NCI-H1417 treated with DMSO at 0.1 percent for 48 hours (cell line): ENCODE measurements around the gene NHEJ1.

Experiments
- DNase-seq: peaks from one replicate; lab custom pipeline; 2025; lab: John Stamatoyannopoulos, UW

Gene NHEJ1

GRCh38 chr2:219087361-219087760 is 73.3 kb downstream of the NHEJ1 start:
- no peak for DNase-seq

- DNase-seq = no peak
Measured at GRCh38 chr2:219086196-219086595, 74.4 kb downstream of the NHEJ1 start.

- DNase-seq = no peak
Measured at GRCh38 chr2:219084791-219085190, 75.8 kb downstream of the NHEJ1 start.

DNA sequence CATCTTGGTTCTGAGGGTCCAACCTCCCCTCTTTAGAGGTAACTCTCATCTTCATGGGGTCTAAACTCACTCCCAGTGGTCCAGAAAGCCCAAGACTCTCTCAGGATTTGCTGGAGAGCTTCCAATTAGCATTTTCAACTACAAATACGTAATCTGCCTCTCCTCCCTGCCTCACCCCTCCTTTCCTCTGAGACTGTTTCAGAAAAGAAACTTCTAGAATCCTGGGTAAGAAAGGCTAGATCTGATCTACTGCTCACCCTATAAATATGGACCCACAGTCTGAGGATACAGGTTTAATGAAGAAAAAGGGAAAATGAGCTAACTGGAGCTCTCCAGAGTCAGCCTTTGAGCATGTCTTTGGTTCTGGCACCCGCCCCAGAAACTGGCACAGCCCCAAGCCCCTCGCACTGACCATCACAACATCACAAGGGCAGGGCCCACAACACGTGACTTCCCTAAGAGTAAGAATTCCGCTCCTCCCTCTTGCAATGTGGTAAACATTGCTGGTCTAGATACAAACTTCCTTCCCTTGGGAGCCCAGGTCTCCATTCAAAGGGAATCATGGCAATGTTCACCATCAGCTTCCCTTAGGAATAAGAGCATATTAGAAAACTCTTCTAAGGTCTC is 78.2 kb downstream of the NHEJ1 start:
- no peak for DNase-seq

DNA sequence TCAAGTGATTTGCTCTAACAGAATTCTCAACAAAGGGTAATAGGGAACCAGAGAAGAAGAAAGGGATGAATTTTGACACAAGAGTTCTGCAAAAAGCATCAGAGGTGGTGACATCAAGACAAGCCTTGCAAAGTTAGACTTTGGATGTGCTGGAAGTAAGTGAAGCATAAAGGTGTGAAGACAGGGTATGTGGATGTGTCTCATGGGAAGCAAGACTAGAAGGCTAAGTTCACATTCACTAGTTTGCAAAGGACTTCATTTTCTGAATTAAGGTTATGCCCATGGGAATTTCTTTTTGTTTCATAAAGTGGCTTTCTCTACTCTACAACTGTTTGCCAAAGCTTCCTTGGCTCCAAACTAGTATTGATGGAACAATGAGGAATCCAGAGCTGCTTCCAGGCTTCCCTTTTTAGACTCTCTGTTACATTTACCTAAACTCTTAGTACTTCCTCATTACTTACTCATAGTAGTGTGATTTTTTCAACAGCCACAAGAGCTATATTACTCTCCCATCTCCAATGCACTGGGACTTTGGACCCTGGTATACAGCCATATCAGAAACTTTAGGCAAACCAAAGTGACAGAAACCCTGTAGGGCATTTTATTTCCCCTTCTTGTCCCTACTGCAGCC is 78.8 kb downstream of the NHEJ1 start:
- no peak for DNase-seq

DNA sequence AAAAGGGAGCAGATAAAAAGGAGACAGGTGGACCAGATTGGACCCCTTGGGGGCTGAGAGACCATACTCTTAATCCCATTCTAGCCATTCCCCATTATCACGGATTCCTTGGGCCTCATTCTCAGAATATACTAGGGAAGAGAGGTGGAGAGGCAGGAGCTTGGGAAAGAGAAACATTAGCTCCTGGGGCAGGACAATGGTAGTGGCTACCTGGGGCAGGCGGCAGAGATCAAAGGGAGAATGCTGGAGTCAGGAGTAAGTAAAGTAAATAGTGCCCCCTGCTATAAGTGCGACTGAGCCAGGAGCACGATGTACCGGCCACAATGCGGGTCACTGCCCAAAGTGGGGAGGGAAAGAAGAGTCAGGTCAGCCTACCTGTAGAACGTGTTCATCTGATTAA is 79.5 kb downstream of the NHEJ1 start:
- no peak for DNase-seq

- no peak for DNase-seq
Measured at GRCh38 chr2:219079417-219079816, 81.2 kb downstream of the NHEJ1 start.

DNA sequence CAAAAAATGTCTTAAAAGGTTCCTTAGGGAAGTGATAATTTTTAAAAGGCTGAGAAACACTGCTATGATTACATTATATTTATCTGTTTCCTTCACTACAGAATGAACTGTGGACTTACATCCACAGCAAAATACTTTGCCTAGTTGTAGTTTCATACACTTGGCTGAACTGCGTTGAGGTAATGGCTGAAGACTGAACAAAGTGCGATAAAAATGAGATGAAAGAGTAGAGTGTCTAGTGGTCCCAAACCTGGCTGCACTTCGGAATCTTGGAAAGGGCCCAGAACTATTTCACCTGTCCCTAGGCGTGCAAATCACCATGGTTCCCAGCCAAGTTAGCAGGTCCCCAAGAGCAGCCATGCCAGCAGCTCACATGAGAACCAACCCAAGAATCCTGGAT is 81.7 kb downstream of the NHEJ1 start:
- DNase-seq = no peak

DNA sequence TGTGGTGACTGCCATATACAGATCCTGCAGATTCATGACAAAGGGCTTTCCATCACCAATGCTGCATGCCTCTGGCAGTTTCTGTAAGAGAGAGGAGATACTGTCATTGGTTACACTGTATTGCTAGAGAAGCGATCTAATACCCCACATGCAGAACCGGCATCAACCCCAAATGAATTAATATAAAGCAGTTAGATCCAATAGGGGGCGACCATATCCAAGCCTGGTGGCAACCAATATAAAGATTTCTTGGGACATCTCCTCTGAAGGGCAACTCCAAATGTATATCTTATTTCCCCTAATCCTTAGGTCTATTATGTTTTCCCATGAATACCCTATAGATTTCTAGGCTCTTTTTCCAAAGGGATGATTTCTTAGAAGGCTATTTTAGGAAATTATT is 82.5 kb downstream of the NHEJ1 start:
- no peak for DNase-seq

- DNase-seq = no peak
Measured at GRCh38 chr2:219076253-219076652, 84.4 kb downstream of the NHEJ1 start.

DNA sequence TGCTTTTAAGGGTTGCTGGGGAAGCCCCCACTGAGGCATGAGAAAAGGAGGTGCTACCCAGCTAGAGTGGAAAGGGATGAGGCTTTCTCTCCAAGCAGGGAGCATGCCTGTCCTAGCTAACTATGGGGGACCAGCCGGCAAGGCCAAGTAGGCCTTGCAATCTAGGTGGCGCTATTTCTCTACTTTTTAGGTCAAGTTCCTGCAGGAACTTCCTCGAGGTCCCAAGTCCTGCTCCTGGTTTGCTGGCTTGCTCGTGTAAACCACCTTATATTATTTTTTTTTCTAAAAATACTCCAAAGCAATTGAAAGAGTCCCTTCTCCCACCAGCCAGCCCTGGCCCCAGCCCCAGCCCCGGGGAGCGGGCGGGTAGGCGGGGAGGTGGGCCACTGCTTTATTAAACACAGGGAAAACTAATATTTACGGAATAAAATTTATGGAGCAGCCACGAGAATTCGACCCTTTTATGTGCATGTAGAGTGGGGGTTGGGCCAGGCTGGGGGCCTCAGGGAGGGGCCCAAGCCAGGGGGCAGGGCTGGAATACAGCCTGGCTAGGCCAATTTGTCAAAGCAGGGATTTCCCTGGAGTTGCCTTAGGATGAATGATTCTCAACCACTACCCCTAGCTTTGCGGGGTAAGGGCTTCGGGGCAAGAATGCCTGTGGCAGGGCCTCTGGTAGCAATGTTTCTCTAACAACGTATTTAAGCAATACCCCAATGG is 87.0 kb downstream of the NHEJ1 start:
- no peak for DNase-seq

DNA sequence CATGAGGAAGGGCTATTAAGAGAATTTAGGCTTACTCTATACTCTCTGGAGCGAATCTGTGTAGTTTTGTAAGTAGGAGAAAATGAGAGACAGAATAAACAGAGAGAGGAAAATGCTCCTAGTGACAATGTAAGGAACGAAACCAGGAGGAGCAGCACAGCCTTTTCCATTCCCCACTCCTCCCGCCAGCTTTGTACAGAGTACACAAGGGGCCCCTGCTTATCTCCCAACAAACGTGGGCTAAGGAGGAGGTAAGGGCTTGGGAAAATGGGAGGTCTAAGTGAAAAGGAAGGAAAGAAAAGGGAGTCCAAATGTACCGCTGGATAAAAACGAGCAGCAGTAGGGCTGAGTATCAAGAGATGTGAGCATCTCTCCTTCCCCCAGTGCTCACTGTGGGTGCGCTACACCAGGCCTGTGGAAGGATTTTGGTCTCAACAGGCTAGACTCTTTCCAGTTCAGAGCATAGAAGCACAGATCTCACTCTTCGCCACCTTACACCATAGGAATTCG is 87.8 kb downstream of the NHEJ1 start:
- DNase-seq = no peak

DNA sequence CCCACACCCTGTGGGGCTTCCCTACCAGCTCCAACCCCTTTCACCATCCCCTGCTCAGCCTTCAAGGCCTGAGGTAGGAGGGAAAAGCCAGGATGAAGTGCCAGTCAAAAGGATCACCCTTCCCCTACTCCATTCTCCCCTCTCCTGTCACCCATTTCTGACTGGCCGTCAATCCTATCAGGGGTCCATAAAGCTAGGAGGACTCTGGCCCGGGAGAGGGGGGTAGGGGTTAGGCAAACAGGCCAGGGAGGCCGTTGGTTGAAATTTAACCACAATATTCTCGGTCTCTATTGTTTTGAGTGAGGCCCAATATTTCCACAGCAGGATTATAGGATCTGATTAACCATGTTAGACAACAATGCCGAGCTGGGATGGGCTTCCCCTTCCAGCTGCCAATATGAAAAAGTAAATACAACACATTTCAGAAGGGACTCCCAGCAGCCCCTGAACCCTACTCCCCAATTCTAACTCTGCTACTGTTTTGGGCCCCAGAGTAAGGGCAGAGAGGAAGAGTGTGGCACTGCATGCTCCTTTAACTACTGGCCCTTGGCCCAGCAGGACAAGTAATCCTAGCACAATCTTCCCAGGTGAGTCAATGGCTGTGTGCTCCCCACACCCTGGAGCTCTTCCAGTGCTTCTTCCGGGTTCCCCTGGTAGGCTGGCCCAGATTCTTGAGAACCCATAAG is 89.3 kb downstream of the NHEJ1 start:
- no peak for DNase-seq

- no peak for DNase-seq
Measured at GRCh38 chr2:219065484-219065883, 95.1 kb downstream of the NHEJ1 start.

DNA sequence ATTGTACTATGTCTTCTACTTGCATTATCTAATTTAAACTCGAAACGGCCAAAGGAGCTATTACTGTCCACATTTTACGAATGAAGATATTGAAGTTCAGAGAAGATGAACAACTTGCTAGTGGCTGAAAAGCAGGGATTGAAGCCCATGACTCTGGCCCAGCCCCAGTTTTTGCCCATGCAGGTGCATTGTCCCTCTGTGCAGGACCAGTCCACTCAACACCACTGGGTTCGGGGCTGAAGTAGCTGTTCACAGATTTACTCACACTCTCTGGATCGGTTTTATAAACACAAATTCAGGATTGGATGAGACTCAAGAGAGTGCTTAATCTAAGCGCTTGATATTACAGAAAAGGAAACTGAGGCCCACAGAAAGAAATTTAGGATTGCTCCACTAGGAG is 98.5 kb downstream of the NHEJ1 start:
- no peak for DNase-seq

- DNase-seq = no peak
Measured at GRCh38 chr2:219060821-219061791, 99.5 kb downstream of the NHEJ1 start, which contains the start of gene IHH. Gene IHH (minus strand): TSS chr2:219060921. CDS start chr2:219060467, 454 bp downstream.

DNA sequence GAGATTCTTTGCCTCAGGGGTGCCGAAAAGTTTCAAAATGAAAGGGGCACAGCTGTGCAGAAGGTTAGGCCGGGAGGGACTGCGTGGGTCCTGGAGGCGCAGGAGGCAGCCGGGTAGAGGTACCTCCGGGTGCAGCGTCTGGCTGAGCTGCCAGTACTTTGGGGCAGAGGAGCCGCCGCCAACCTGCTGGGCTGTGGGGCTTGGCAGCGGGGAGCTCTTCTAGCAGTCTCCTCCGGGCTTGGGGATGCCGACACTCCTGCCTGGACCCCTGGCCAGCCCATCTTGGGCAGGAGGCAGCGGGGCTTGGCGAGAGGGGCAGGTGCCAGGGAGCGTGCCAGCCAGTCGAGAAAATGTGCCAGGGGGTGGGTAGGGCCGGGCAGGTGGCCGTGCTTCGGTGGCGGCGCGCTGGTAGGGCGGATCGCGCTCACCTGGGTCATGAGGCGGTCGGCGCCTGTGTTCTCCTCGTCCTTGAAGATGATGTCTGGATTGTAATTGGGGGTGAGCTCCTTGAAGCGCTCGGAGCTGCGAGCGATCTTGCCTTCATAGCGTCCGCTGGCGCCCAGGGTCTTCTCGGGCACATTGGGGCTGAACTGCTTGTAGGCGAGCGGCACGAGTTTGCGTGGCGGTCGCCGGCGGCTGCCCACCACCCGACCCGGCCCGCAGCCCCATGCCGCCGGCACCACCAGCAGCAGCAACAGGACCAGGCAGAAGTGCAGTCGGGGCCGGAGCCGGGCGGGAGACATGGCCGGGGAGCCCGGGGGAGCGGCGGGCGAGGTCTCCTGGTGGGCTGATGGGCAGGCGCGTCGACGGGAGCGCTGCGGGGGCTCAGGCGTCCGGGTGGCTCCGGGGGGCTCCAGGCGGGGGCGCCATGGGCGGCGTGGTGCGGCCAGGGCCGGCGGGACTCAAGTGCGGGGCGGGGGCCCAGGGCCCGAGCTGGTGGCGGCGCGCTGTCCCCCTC is 100.6 kb downstream of the NHEJ1 start:
- DNase-seq = no peak

- DNase-seq = no peak
Measured at GRCh38 chr2:219059375-219059724, 101.3 kb downstream of the NHEJ1 start.

GRCh38 chr2:219058541-219059374 is 101.9 kb downstream of the NHEJ1 start:
- no peak for DNase-seq
